GM18520 (cell line): Measurements from ENCODE around the gene TPPP2.
"Not testable (repeated sequence)": the region's sequence is repeated elsewhere in the genome, so short reads cannot be mapped to it uniquely, and the experiment has no call there.

Experiments
- ATAC-seq: cut with Tn5 transposase; IDR thresholded peaks from one replicate; pipeline ENCODE4 v1.9.1; 2021; ENCODE audit not compliant: unreplicated experiment

The TPPP2 gene

GRCh38 chr14:21037156-21037555 lies 7.1 kb downstream of the TPPP2 start:
- ATAC-seq = no peak

GRCh38 chr14:21038441-21039422 lies 8.7 kb downstream of the TPPP2 start:
- no peak for ATAC-seq

GRCh38 chr14:21039585-21040369 lies 9.8 kb downstream of the TPPP2 start:
- no peak for ATAC-seq

- no peak for ATAC-seq
Observed at GRCh38 chr14:21040370-21040925, 10.4 kb downstream of the TPPP2 start.

GRCh38 chr14:21040941-21041340 lies 10.9 kb downstream of the TPPP2 start:
- not testable (repeated sequence) for ATAC-seq

- no peak for ATAC-seq
Observed at GRCh38 chr14:21041676-21042433, 11.8 kb downstream of the TPPP2 start, which contains the start of gene RNASE7. Gene RNASE7, plus strand, starts transcription at chr14:21042362. Its CDS starts 631 bp downstream, at chr14:21042993.

- no peak for ATAC-seq
Observed at GRCh38 chr14:21042918-21043317, 12.9 kb downstream of the TPPP2 start.

- ATAC-seq = no peak
Observed at GRCh38 chr14:21043387-21043973, 13.5 kb downstream of the TPPP2 start.

GRCh38 chr14:21043974-21044618 lies 14.1 kb downstream of the TPPP2 start:
- no peak for ATAC-seq

- ATAC-seq = no peak
Observed at GRCh38 chr14:21047378-21047781, 17.4 kb downstream of the TPPP2 start.

GRCh38 chr14:21048638-21049037 lies 18.6 kb downstream of the TPPP2 start:
- no peak for ATAC-seq

- no peak for ATAC-seq
Observed at GRCh38 chr14:21049271-21049673, 19.3 kb downstream of the TPPP2 start.

GRCh38 chr14:21050597-21050996 lies 20.6 kb downstream of the TPPP2 start:
- no peak for ATAC-seq

GRCh38 chr14:21053184-21054122 lies 23.4 kb downstream of the TPPP2 start:
- no peak for ATAC-seq

- ATAC-seq = no peak
Observed at GRCh38 chr14:21054123-21054767, 24.2 kb downstream of the TPPP2 start.

GRCh38 chr14:21054768-21055145 lies 24.7 kb downstream of the TPPP2 start:
- no peak for ATAC-seq

GRCh38 chr14:21055432-21056117 lies 25.6 kb downstream of the TPPP2 start:
- no peak for ATAC-seq
